Measurements from ENCODE around the gene ODF4.

GRCh38 chr17:8314797-8315763, 24.6 kb upstream of the ODF4 start:
- TF ChIP-seq CTCF (IDR thresholded peaks at IDR 0.05; ENCODE audit: low read depth, low read length) (no peak), EZH2phosphoT487 (IDR thresholded peaks at IDR 0.05; ENCODE audit: low read depth) (no peak)
